Raji (cell line): Measurements from ENCODE around the gene THOC1.

Source experiments
- POLR2A ChIP-seq: IDR thresholded peaks from 2 replicates; pipeline ENCODE4 v1.6.1; 2011; ENCODE audit warnings: low read depth, low read length, control low read depth; ENCODE audit not compliant: insufficient read depth

The THOC1 gene, protein sequence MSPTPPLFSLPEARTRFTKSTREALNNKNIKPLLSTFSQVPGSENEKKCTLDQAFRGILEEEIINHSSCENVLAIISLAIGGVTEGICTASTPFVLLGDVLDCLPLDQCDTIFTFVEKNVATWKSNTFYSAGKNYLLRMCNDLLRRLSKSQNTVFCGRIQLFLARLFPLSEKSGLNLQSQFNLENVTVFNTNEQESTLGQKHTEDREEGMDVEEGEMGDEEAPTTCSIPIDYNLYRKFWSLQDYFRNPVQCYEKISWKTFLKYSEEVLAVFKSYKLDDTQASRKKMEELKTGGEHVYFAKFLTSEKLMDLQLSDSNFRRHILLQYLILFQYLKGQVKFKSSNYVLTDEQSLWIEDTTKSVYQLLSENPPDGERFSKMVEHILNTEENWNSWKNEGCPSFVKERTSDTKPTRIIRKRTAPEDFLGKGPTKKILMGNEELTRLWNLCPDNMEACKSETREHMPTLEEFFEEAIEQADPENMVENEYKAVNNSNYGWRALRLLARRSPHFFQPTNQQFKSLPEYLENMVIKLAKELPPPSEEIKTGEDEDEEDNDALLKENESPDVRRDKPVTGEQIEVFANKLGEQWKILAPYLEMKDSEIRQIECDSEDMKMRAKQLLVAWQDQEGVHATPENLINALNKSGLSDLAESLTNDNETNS

DNA sequence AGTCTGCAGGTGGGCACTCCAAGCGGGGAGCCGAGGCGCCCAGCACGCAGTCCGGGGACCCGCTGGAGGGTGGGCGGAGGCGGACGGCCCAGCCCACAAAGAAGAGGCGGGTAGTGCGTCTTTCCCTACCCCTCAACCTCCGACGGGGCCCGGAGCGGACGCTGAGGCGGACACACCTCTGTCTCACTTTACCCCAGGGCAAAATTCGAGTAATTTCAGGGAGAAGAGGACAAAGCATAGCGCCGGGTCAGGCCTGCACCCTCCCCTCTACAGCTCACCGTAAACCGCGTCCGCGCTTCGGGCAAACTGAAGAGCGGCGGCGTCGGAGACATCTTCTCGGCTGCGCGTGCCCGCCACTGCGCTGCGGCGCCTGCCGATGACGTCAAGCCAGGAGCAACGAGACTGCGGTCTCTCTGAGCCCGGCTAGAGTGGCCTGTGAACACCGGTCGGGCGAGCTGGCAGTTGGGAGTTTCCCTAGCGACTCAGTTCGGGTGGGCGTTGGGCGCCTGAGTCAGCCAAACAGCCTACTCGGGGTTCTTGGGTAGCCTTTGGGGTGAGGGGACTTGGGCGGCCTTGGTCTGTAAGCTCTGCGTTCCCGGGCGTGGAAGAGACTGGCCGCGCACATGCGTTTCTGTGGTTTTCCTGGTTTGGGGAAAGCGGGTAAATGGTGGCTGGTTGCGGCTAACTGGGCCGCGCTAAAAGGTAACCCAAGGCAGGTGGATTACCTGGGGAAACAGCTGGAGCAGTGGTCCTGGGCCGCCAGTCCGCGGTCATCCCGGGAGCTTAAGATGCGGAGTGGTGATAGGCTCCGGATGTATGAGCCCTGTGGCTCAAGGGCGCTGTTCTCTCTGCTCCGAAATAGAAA is at the start of gene THOC1:
Gene THOC1 (minus strand): TSS at position 360 of the 865 bp plus-strand sequence. CDS start 28 bp downstream, at position 332.
- peak; percentile 98 for TF ChIP-seq POLR2A

DNA sequence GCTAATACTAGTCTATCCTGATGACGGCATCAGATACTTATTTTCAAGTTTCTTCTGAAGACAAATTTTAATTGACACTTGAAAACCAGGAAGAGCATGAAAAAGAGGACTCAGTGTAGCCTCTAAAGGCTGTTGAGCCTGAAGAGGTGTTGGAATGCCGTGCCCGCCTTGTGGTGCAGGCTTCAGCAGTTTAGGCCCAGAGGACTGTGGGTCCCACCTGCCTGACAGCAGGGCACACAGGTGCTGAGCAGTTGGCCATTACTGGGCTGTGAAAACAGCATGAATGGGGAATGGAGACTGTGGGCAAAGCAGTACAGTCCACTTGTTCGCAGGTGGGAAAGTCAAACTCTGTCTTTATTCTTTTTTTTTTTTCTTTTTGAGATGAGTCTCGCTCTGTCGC is 49.8 kb upstream of the THOC1 start:
- TF ChIP-seq POLR2A = no peak

DNA sequence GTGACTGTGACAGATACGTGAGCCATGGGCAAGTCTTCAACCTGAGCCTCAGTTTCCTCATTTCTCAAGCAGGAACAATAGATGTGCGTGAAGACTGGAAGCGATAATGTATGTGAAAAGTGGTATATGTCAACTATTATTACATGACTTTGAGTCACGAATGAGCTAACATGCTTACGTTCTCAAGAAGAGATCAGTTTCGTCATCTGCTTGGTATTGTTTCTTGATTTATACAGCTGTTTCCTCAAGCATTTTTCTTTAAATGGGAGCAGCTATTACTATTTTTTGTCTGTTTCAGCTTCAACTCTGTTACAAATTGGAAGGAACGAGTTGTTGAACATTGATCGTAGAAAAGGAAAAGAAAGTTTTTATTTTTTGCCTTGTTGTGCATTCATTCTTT is 48.5 kb upstream of the THOC1 start:
- TF ChIP-seq POLR2A = no peak

DNA sequence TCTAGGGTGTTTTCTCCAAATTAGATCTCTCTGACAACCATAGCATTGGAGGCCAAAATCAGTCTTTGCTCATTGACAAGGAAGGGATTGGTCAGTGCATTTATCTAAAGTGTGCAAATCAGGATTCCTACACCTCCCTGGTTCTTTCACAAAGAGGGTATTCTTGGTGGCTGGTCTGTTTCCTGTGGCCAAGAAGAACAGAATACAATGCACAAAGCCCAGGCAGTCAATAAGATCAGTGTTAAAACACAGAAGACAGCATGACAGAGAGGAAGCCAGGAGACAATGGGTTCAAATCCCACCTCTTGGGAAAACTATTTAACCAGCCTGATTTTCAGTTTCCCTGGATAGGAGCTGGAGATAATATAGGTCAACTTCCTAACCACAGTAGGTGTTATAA is 46.1 kb upstream of the THOC1 start:
- no peak for TF ChIP-seq POLR2A

DNA sequence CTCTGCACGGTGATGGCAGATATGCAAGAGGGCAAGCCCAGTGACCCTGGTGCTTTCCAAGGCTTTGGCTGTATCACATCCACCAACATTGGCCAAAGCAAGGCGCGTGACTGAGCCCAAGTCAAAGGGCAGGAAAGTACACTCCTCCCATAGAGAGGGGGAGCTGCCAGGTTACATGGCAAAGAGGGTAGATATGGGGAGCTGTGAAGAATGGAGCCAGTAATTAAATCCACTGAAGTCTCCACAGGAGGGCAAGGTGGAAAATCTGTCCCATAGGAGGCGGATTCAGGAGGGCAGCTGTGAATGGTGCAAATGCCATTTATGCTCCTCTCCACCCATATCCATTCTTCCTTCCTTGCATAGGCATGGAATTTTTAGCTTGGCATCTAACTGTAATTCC is 44.6 kb upstream of the THOC1 start:
- no peak for TF ChIP-seq POLR2A

DNA sequence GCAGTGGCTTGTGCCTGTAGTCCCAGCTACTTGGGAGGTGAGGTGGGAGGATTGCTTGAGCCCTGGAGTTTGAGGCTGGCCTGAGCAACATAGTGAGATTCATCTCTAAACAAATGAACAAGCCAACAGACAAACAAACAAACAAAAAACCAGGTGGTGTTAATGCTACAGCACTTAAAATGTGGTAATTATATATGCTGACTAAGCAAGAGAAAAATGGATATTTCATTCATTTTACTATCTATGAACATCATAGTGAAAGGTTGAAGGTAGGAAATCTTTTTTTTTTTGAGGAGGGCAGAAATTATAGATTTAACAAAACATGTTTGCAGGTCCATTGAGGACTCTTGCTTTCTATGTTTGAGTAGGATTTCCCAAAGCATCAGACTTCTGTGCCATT is 42.2 kb upstream of the THOC1 start:
- no peak for TF ChIP-seq POLR2A

DNA sequence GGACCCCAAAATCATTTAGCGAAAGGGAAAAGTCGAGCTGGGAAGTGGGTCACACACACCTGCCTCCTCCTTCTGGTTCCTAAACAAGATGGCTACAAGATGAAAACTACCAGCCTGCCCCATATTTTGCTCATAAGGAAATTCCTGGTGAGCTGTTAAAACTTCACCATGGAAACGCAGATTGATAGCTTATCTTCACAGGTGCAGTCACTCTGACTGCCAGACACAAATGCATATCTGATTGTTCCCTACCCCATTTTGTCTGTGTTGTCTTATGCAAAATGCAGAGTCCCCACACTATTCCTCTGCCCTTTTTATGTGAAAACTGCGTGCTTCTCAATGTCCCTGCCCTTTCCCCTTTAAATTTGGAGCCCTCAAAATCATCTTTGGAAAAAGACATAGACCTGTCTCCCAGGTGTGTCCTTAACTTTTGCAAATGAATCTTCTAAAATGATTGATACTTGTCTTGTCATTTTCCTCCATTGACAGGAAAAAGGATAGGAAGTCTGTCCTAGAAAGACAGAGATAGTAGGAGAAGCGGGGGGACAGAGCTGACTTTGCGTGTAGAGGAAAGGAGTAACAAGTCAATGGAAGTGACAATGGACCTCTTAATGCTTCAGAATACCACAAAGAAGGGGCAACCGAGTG is 38.9 kb upstream of the THOC1 start:
- no peak for TF ChIP-seq POLR2A

DNA sequence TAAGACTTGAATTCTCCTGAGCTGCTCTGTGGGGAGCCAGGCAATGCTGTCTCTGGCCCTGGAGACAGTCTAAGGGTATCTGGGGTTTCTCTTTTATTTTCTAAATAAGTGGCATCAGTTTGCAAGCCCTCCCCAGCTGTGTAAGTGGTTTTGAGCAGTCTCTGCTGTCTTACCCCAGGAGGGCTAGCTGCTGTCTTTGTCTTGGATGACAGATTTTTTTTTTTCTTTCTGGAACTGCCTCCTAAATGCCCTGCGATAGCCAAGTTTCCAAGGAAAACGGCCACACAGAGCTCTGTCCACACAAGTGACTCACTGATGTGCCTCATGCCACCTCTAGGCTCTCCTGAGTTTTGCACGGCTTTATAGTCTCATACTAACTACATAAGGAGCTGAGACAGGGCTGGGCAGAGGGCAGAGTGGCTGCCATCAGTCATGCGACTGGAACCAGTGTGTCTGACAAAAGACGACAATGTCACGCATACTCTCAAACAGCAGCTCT is 37.2 kb upstream of the THOC1 start:
- TF ChIP-seq POLR2A = no peak

DNA sequence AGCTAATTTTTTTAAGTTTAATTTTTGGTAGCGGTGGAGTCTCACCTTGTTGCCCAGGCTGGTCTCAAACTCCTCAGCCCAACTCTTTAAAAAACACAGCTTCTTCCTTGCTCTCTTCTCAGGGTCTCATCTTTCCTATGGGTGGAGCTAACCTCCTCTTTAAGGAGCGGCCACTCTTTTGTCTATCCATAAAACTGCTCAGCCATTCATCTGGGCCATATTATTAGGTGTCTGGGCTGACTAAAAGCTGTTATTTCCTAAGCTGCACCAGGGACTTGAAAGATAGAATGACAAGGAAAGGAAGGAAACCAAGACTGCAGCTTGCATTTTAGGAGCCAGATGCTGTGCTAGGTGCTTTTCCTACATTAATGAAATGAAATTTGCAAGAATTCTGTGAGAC is 35.8 kb upstream of the THOC1 start:
- TF ChIP-seq POLR2A = no peak

DNA sequence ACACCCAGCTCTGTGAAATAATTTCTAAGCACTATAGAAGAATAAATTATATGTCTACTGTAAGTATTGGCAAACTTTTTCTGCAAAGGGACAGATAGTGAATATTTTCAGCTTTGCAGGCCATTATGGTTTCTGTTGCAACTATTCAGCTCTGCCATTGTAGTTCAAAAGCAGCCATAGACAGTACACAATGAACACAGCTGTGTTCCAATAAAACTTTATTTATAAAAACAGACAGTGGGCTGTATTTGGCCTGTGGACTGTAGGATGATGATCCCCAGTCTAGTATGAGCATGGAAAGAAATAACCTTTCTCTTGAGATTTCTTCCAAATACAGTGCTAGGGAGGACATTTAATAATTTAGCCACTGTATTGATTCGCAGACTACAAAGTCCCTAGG is 35.2 kb upstream of the THOC1 start:
- no peak for TF ChIP-seq POLR2A

DNA sequence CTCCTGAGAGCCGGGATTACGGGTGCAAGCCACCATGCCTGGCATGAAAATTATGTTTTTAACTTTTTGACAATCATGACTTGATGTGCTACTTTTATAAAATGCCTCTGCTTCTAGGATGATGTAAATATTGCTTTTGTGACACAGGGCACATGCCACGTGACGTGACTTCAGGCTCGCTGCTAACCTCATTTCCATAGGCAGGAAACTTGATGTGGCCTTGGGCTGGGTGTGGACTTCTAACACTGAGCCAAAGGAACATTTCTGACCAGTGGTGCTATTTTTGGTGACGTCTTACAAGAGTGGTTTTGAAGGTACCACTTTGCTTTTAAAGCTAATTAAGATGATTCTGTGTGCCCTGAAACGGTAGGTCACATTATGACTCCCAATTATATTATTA is 34.2 kb upstream of the THOC1 start:
- TF ChIP-seq POLR2A = no peak

DNA sequence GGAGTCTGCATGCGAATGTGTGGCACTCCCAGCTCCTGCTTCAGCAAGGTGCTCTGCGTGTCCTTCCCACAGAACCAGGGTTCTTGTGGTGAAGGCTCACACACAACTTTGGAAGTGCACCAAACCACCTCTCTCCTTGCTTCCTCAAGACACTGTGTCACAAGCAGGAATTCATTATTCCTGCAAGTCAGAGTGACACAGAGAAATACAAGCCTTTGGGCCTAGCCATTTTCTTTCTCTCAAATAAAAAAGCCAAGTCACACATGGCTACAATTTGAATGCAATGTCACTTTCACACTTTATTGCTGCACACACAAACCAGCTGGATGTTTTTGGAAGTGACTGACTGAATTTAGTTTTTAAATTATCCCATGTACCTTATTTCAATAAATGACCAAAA is 30.1 kb upstream of the THOC1 start:
- TF ChIP-seq POLR2A = no peak

DNA sequence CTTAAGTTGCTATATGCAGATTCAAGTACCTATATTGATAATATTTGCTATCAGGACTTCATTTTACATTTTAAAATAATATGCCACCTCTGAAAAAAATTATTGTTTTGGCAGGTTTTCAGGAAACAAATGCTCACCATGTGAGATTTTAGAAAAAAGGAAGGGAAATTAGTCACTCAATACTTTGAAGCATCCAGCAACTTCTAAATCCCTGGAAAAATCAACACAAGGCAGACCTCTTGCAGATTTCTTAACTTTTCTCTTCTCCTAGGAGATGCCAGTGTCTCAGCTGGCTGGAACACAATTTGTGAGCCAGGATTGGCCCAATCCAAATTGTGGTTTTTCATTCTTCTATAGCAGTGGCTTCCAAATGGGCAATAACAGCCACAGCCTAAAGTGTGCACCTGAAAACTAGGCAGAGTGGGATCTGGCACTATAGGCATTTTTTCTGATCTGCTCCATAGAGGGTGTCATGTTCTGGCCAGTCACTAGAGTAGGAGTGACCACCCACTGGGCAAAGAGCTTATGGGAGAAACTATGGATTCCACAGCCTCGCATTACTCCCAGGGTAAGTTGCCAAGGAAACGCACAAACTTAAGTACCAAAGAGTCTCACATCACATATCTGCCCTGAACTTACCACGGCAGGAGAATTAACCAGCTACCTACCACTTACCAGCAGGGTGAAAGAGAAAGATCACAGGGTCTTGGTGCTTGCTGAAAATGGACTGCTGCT is 28.1 kb upstream of the THOC1 start:
- no peak for TF ChIP-seq POLR2A

DNA sequence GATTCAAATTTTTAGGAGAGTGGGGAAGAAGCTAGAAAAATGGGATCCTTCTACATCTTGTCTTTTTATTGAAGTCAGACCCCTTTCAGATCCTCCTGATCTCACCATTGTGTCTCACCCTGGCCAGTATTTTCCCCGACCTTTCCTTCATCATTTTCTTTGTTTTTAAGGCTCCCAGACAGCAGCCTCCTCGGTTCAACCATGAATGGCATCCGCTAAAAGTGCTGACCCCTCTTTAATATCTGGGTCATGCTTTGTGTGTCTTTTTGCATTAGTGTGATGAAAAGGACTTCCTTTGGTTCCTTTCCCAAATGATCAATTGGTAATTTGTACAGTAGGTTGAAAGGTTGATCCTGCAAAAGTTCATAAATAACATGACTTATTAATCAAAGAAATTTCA is 26.7 kb upstream of the THOC1 start:
- TF ChIP-seq POLR2A = no peak
